ENCODE results near the gene SIRT4.
"Not testable (repeated sequence)": the region's sequence is repeated elsewhere in the genome, so short reads cannot be mapped to it uniquely, and the experiment has no call there.

Gene SIRT4

GRCh38 chr12:120335447-120335846 lies 33.3 kb downstream of the SIRT4 start:
- not testable (repeated sequence) for DNase-seq (ENCODE audit: low read depth)

DNA sequence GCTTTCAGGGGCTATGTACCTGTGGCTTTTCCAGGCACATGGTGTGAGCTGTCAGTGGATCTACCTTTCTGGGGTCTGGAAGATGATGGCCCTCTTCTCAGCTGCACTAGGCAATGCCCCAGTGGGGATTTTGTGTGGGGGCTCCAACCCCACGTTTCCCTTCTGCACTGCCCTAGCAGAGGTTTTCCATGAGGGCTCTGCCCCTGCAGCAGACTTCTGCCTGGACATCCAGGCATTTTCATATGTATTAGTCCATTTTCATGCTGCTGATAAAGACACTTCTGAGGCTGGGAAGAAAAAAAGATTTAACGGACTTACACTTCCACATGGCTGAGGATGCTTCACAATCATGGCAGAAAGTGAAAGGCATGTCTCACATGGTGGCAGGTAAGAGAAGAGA lies 34.3 kb downstream of the SIRT4 start:
- not testable (repeated sequence) for DNase-seq (ENCODE audit: low read depth)

DNA sequence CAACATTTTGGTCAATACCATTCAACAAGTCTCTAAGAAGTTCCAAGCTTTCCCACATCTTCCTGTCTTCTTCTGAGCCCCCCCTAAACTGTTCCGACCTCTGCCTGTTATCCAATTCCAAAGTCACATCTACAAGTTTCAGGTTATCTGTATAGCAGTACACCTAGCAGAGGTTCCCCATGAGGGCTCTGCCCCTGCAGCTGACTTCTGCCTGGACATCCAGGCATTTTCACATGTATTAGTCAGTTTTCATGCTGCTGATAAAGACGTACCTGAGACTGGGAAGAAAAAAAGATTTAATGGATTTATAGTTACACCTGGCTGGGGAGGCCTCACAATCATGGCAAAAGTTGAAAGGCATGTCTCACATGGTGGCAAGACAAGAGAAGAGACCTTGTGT lies 35.6 kb downstream of the SIRT4 start:
- no peak for DNase-seq (ENCODE audit: low read depth)

DNA sequence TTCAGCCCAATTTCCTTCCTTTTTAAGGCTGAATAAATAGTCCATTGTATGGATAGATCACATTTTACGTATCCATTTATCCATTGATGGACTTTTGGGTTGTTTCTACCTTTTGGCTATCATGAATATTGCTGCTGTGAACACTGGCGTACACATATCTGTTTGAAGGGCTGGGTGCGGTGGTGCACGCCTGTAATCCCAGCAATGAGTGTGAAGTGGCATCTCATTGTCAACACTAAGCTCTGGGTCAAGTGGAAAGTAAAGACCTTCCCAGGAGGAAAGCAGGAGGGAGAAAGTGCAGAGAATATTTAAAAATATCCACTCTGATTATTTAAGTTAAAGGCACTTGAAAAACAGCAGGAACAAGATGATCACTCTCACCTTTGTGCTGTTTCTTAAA lies 37.1 kb downstream of the SIRT4 start:
- no peak for DNase-seq (ENCODE audit: low read depth)

- no peak for DNase-seq (ENCODE audit: low read depth)
These were observed 40.3 kb downstream of the SIRT4 start for GRCh38 chr12:120342175-120343038.

DNA sequence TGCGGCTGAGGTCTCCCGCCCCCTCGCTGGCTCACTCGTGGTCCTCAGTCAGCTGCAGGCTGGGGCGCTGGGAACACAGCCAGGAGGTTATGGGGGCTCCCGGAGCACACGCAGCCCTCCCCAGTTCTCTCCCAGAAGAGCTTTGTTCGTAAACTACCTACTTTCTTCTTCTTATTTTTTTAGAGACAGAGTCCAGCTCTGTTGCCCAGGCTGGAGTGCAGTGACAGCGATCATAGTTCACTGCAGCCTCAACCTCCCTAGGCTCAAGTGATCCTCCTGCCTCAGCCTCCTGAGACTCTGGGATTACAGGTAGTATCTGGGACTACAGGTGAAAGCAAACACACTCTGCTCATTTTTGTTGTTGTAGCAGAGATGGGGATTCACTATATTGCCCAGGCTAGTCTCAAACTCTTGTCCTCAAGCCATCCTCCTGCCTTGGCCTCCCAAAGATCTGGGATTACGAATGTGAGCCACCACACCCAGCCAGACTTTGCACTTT lies 41.0 kb downstream of the SIRT4 start:
- DNase-seq (ENCODE audit: low read depth): no peak

DNA sequence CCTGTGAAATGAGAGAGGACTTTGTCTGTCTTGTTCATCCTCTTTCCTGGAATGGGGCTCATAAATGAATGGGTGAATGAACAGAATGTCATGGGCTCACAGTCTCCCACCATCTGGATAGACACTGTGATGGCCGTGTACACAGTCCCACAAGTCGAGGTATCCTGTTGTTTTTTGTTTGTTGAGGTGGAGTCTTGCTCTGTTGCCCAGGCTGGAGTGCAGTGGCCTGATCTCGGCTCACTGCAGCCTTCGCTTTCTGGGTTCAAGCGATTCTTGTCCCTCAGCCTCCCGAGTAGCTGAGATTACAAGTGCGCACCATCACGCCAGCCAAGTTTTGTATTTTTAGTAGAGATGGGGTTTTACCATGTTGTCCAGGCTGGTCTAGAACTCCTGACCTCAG lies 41.6 kb downstream of the SIRT4 start:
- no peak for DNase-seq (ENCODE audit: low read depth)

- DNase-seq (ENCODE audit: low read depth): no peak
These were observed 43.9 kb downstream of the SIRT4 start for GRCh38 chr12:120346031-120346430.

GRCh38 chr12:120346681-120347080 lies 44.6 kb downstream of the SIRT4 start:
- no peak for DNase-seq (ENCODE audit: low read depth)

GRCh38 chr12:120347766-120348165 lies 45.6 kb downstream of the SIRT4 start:
- DNase-seq (ENCODE audit: low read depth): no peak

DNA sequence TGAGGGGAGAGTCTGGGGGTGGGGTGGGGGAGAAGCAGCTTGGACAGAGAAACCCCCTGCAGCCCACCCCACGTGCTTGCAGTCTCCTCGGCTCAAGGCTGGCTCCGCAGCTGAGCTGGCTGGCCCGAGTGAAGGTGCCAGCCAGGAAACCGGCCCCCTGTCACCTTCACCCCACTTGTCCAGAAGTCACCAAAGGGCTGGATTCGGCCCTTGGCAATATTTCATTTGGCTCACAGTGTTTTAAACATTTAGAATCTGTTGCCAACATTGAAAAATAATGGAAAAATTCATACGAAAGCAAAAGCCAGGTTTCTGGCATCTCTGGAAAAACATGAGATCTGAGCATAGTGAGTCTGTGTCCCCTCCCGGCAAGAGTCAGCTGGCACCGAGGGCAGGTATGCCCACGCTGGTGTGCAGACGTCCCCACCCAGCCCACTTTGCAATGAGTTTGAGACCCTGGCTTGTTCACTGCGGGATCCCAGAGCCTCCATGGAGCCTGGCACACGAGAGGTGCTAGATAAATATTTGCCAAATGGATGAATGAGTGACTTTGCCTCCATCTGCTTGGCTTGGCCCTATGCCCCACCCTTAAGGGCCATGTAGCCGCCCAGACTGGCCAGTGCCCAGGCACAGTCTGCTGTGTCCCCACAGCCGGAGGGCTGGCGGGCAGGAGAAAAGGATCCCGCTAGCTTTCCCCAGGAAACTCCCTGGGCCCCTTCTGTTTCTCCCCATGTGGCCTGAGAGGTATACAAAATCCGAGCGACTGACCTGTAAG lies 48.6 kb downstream of the SIRT4 start:
- no peak for DNase-seq (ENCODE audit: low read depth)

DNA sequence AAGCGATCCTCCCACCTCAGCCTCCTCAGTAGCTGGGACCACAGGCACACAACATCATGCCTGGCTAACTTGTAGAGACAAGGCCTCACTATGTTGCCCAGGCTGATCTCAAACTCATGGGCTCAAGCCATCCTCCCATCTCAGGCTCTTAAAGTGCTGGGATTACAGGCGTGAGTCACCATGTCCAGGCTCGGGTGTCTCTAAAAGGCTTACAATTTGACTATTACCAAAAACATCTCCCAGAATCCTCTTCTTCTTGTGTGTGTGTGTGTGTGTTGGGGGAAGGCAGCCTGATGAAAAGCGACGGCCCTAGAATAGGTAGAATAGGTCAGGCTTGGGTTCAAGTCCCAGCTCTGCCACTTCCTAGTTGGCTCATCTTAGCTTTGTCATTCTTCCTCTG lies 50.0 kb downstream of the SIRT4 start:
- no peak for DNase-seq (ENCODE audit: low read depth)

- no peak for DNase-seq (ENCODE audit: low read depth)
These were observed 51.0 kb downstream of the SIRT4 start for GRCh38 chr12:120353136-120353535.

DNA sequence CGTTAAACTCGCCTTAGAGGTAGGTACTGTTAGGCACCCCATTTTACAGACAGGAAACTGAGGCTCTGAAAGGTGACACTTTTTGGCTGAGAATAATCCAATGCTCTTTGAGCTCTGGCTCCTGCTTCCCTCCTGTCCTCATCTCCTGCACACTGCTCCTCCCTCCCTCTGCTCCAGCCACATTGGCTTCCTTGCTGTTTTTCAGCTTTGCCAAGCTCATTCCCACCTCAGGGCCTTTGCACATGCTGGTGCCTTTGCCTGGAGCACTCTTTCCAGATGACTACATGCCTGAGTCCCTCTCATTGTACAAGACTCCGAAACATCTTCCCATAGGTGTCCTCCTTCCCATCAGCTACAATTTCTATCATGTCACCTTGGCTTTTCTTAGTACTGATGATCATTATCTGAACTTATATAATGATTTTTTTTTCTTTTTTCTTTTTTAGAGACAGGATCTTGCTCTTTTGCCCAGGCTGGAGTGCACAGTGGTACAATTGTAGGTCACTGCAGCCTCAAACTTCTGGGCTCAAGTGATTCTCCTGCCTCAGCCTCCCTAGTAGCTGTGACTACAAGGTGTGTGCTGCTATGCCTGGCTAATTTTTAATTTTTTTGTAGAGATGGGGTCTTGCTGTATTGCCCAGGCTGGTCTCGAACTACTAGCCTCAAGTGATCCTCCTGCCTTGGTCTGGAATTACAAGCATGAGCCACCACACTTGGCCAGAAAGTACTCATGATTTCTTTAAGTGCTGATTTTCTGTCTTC lies 51.6 kb downstream of the SIRT4 start:
- no peak for DNase-seq (ENCODE audit: low read depth)

GRCh38 chr12:120356567-120357030 lies 54.5 kb downstream of the SIRT4 start:
- DNase-seq (ENCODE audit: low read depth): peak; percentile 53

GRCh38 chr12:120357104-120357503 lies 55.0 kb downstream of the SIRT4 start:
- DNase-seq (ENCODE audit: low read depth): no peak

- DNase-seq (ENCODE audit: low read depth): no peak
These were observed 56.4 kb downstream of the SIRT4 start for GRCh38 chr12:120358412-120359100.

GRCh38 chr12:120359128-120359527 lies 57.0 kb downstream of the SIRT4 start:
- no peak for DNase-seq (ENCODE audit: low read depth)

DNA sequence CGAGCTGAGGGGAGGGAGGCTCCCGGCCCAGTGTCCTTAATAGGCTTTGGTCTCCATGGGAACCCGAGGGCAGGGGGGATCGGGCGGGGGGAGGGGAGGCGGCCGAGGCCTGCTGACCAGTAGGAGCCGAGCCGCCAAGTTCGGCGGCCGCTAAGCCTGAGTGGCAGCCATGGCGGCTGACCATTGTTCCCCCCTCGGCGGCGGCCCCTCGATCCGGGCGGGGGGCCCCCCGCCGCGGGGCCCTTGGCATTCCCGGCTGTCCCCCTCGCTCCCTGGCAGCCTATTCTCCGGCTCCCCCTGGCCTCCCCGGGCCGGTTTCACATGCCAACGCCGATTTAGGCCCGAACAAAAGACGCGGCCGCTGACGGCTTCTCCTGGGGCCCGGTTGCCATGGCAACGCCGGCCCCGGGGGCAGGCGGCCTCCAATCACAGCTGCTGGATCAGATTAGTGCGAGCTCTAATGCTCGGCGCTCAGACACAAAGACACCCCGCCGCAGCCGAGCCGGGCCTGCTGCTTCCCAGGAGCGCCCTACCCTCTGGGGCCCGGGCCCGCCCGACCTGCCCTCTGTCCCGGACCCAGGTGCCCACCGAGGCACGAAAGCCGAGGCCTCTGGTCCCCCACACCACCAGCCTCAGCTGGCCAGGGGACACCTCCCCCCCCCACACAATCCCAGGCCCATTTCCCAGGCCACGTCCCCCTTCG lies 59.5 kb downstream of the SIRT4 start:
- no peak for DNase-seq (ENCODE audit: low read depth)

All from CMK (cell line).